8988T (cell line): ENCODE data around the gene SFN.
"Not testable (repeated sequence)": the region's sequence is repeated elsewhere in the genome, so short reads cannot be mapped to it uniquely, and the experiment has no call there.

Experiments
- DNase-seq: peaks from one replicate; pipeline ENCODE4 v3.0.0; 2011

SFN gene

GRCh38 chr1:26839779-26840178 is 23.2 kb upstream of the SFN start:
- DNase-seq, result no peak

- no peak for DNase-seq
Measured at GRCh38 chr1:26844424-26845196, 18.3 kb upstream of the SFN start.

GRCh38 chr1:26847826-26848225 is 15.1 kb upstream of the SFN start:
- DNase-seq, result not testable (repeated sequence)

- DNase-seq, result no peak
Measured at GRCh38 chr1:26848499-26848898, 14.4 kb upstream of the SFN start.

- DNase-seq, result peak; percentile 53
Measured at GRCh38 chr1:26848941-26849774, 13.8 kb upstream of the SFN start.

GRCh38 chr1:26851106-26851684 is 11.8 kb upstream of the SFN start:
- DNase-seq, result no peak

- no peak for DNase-seq
Measured at GRCh38 chr1:26852701-26853100, 10.2 kb upstream of the SFN start.

GRCh38 chr1:26853156-26853555 is 9.8 kb upstream of the SFN start:
- peak; percentile 80 for DNase-seq

GRCh38 chr1:26853600-26853999 is 9.3 kb upstream of the SFN start:
- DNase-seq, result no peak

GRCh38 chr1:26854906-26855305 is 8.0 kb upstream of the SFN start:
- no peak for DNase-seq

GRCh38 chr1:26855636-26856035 is 7.3 kb upstream of the SFN start:
- DNase-seq, result no peak

GRCh38 chr1:26856181-26856580 is 6.8 kb upstream of the SFN start:
- no peak for DNase-seq

- DNase-seq, result no peak
Measured at GRCh38 chr1:26856604-26857469, 6.1 kb upstream of the SFN start.

- no peak for DNase-seq
Measured at GRCh38 chr1:26857473-26858060, 5.4 kb upstream of the SFN start.

- DNase-seq, result no peak
Measured at GRCh38 chr1:26858160-26858559, 4.8 kb upstream of the SFN start.

GRCh38 chr1:26858891-26859640 is 3.9 kb upstream of the SFN start:
- no peak for DNase-seq

GRCh38 chr1:26861286-26861701 is 1.7 kb upstream of the SFN start:
- DNase-seq, result peak; percentile 42

GRCh38 chr1:26861889-26862378 is 1.0 kb upstream of the SFN start:
- no peak for DNase-seq

- no peak for DNase-seq
Measured at GRCh38 chr1:26863685-26864077, 732 bp downstream of the SFN start.

- peak; percentile 40 for DNase-seq
Measured at GRCh38 chr1:26864610-26865480, 1.9 kb downstream of the SFN start.
